ENCODE measurements around the gene AP3D1.

DNA sequence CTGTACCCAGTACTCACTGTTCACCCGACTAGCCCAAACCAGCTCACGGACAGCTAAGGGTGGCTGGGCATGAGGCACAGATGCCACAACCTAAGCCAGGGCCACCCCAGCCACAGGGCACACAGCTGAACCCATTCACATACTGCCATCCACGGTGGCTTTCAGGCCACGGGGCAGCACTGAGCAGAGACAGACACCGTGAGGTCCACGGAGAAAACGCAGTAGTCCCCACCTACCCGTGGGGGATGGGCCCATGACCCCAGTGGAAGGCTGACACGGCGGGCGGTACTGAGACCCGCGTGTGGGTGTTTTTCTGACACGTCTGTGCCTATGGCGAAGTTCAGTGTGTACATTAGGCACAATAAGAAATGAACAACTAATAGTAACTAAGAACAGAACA is 29.1 kb downstream of the AP3D1 start:
- TF ChIP-seq, protein P1, sequence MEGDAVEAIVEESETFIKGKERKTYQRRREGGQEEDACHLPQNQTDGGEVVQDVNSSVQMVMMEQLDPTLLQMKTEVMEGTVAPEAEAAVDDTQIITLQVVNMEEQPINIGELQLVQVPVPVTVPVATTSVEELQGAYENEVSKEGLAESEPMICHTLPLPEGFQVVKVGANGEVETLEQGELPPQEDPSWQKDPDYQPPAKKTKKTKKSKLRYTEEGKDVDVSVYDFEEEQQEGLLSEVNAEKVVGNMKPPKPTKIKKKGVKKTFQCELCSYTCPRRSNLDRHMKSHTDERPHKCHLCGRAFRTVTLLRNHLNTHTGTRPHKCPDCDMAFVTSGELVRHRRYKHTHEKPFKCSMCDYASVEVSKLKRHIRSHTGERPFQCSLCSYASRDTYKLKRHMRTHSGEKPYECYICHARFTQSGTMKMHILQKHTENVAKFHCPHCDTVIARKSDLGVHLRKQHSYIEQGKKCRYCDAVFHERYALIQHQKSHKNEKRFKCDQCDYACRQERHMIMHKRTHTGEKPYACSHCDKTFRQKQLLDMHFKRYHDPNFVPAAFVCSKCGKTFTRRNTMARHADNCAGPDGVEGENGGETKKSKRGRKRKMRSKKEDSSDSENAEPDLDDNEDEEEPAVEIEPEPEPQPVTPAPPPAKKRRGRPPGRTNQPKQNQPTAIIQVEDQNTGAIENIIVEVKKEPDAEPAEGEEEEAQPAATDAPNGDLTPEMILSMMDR (conservative IDR thresholded peaks at IDR 0.05 in 1 of 2, IDR thresholded peaks at IDR 0.05 in 1 of 2; ENCODE audit: extremely low read depth in 1 of 2, insufficient read depth in 1 of 2, low read depth in 1 of 2, low read length in 2 of 2) = no peak
- TF ChIP-seq EZH2 (IDR thresholded peaks at IDR 0.05; ENCODE audit: borderline replicate concordance, low read length) = no peak

Measured in mammary epithelial cell (primary cell).